Measurements from ENCODE around the gene PCGF1. TPM values are rescaled to one million over a fixed set of nuclear protein-coding genes. Genes with fewer than 3 reads are reported as not detected.

Gene PCGF1
- total RNA-seq, 1 experiment from 2014 or later, result 33.0 TPM

DNA sequence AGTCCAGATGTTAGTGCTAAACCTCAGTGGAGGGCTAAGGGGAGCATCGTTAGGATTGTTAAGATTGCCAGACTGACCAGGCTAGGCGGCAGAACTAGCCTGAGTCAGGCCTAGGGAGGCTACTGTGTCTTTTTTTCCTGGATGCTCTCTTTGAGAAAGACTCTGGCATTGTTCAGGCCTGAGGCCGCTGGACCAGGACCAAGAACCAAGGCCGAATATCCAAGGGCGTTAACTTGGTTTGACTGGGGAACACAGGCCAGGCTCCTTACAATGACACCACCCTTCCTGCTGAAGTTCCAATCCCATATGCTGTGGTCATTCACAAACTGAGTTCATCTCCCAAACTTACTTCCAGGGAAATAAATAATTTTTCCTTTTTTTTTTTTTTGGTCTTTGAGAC, 32.8 kb upstream of the PCGF1 start:
- POLR2A ChIA-PET (ENCODE audit: low non-redundant PET), result no interaction called here

DNA sequence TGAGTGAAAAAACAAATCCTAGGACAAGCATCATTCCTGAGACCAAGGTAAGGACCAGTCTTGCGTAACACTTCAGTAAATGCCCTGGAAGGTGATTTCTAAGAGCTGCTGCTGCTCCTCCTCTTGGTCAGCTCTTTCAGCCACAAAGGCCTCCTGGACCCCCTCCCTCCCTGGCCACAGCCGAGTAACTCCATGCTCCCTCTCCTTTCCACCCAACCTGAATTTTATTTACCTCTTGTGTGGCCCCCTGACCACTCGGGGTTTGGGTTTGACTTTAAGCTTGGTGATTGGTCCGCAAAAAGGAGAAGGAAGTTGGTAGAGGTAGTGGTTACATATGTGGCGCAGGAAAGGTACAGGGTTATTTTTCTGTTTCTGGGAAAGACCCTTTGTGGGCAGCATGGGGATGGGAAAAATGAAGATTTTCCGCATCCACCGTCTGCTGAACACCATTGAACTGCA, 31.4 kb upstream of the PCGF1 start:
- intact Hi-C loops (cut with micrococcal nuclease; ENCODE audit: unreplicated experiment), result loop anchor here (10.0 kb wide), 1 partner anchor 204 kb away; no protein-coding TSS in a partner anchor
- Histone ChIP-seq H3K27me3 (replicated peaks; ENCODE audit: insufficient read depth, low read depth, low read length, poor library complexity) (peaks cover 10% of the 10 kb centered on the region), H3K4me1 (ENCODE audit: insufficient read depth, low read length, poor library complexity, severe bottlenecking) (peaks cover 4% of the 10 kb centered on the region), H3K27ac (ENCODE audit: low read depth, low read length, poor library complexity, severe bottlenecking) (no peak overlapping the region), H3K9me3 (ENCODE audit: low read depth, low read length, poor library complexity, severe bottlenecking) (no peaks in the 10 kb centered on the region), H3K36me3 (ENCODE audit: insufficient read depth, low read length, poor library complexity, severe bottlenecking) (no peaks in the 10 kb centered on the region), H3K4me3 (ENCODE audit: low read depth, low read length, poor library complexity, severe bottlenecking) (no peak overlapping the region)
- ChIA-PET CTCF (no interaction called here), POLR2A (ENCODE audit: low non-redundant PET) (no interaction called here)
- no peak for TF ChIP-seq EZH2 (IDR thresholded peaks at IDR 0.05; ENCODE audit: borderline replicate concordance, low read depth, low read length, poor library complexity, severe bottlenecking)
- TF ChIP-seq, protein P1, sequence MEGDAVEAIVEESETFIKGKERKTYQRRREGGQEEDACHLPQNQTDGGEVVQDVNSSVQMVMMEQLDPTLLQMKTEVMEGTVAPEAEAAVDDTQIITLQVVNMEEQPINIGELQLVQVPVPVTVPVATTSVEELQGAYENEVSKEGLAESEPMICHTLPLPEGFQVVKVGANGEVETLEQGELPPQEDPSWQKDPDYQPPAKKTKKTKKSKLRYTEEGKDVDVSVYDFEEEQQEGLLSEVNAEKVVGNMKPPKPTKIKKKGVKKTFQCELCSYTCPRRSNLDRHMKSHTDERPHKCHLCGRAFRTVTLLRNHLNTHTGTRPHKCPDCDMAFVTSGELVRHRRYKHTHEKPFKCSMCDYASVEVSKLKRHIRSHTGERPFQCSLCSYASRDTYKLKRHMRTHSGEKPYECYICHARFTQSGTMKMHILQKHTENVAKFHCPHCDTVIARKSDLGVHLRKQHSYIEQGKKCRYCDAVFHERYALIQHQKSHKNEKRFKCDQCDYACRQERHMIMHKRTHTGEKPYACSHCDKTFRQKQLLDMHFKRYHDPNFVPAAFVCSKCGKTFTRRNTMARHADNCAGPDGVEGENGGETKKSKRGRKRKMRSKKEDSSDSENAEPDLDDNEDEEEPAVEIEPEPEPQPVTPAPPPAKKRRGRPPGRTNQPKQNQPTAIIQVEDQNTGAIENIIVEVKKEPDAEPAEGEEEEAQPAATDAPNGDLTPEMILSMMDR (conservative IDR thresholded peaks at IDR 0.05; ENCODE audit: low read depth, low read length), result no peak
- DNase-seq (ENCODE audit: low spot score), result no peak
- no TSS peak for BruUV-seq (replicated peaks)

More for the DNA sequence above, 32.8 kb upstream of the PCGF1 start:
- TF ChIP-seq, protein P1 (conservative IDR thresholded peaks at IDR 0.05; ENCODE audit: low read depth, low read length), result no peak
- no peak for TF ChIP-seq EZH2 (IDR thresholded peaks at IDR 0.05; ENCODE audit: borderline replicate concordance, low read depth, low read length, poor library complexity, severe bottlenecking)
- H3K27me3 ChIP-seq (replicated peaks; ENCODE audit: insufficient read depth, low read depth, low read length, poor library complexity), result peaks cover 10% of the 10 kb centered on the region
- H3K4me3 ChIP-seq (ENCODE audit: low read depth, low read length, poor library complexity, severe bottlenecking), result no peak overlapping the region
- CTCF ChIA-PET, result no interaction called here
- no TSS peak for BruUV-seq (replicated peaks)
- H3K4me1 ChIP-seq (ENCODE audit: insufficient read depth, low read length, poor library complexity, severe bottlenecking), result peaks cover 4% of the 10 kb centered on the region
- no peaks in the 10 kb centered on the region for H3K9me3 ChIP-seq (ENCODE audit: low read depth, low read length, poor library complexity, severe bottlenecking)
- no peak for DNase-seq (ENCODE audit: low spot score)
- intact Hi-C loops (cut with micrococcal nuclease; ENCODE audit: unreplicated experiment), result no loop called here
- H3K27ac ChIP-seq (ENCODE audit: low read depth, low read length, poor library complexity, severe bottlenecking), result no peak overlapping the region
- H3K36me3 ChIP-seq (ENCODE audit: insufficient read depth, low read length, poor library complexity, severe bottlenecking), result no peaks in the 10 kb centered on the region

DNA sequence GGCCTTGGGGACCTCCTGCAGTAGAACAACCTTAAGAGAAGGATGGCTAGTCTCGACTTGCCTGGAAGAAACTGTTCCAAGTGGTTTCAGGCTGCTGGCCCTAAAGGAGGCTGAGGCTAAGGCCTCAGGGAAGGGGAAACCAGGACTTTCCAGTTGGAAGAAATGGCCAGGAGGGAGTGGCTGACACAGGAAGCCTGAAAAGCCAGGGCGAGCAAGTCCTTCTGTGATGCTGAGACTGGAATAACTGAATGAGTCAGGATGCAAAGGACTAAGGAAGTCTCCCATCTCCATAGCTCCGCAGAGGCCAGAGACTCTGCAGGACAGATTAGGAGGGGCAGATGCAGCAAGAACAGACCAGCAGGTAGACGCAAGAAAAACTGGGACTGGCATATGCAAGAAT, 29.6 kb upstream of the PCGF1 start:
- Histone ChIP-seq H3K4me3 (ENCODE audit: low read depth, low read length, poor library complexity, severe bottlenecking) (no peak overlapping the region), H3K27me3 (replicated peaks; ENCODE audit: insufficient read depth, low read depth, low read length, poor library complexity) (peaks cover 10% of the 10 kb centered on the region), H3K9me3 (ENCODE audit: low read depth, low read length, poor library complexity, severe bottlenecking) (no peaks in the 10 kb centered on the region), H3K27ac (ENCODE audit: low read depth, low read length, poor library complexity, severe bottlenecking) (no peak overlapping the region), H3K36me3 (ENCODE audit: insufficient read depth, low read length, poor library complexity, severe bottlenecking) (peaks cover 5% of the 10 kb centered on the region), H3K4me1 (ENCODE audit: insufficient read depth, low read length, poor library complexity, severe bottlenecking) (no peaks in the 10 kb centered on the region)
- ChIA-PET POLR2A (ENCODE audit: low non-redundant PET) (no interaction called here), CTCF (no interaction called here)
- BruUV-seq (replicated peaks), result no TSS peak
- intact Hi-C loops (cut with micrococcal nuclease; ENCODE audit: unreplicated experiment), result loop anchor here (10.0 kb wide), 1 partner anchor 202 kb away; no protein-coding TSS in a partner anchor
- no peak for TF ChIP-seq EZH2 (IDR thresholded peaks at IDR 0.05; ENCODE audit: borderline replicate concordance, low read depth, low read length, poor library complexity, severe bottlenecking)
- TF ChIP-seq, protein P1 (conservative IDR thresholded peaks at IDR 0.05; ENCODE audit: low read depth, low read length), result no peak
- no peak for DNase-seq (ENCODE audit: low spot score)
